Natural killer cell (primary cell): ENCODE data around the gene MISP. TPM values are rescaled to one million over a fixed set of nuclear protein-coding genes. Genes with fewer than 3 reads are reported as not detected.
A peak's percentile ranks its signal among the peaks of the same experiment; 100 is the strongest.

Experiments
- ATAC-seq, 3 donors: fragments of 150-1000 bp in 2 of 3; fragments of 200-7000 bp in 1 of 3; cut with Tn5 transposase; 1 replicate in 1 of 3; 2 replicates in 2 of 3; pipeline ENCODE4 v1.10.0; 2021; ENCODE audit warnings: mild to moderate bottlenecking in 2 of 3, moderate library complexity in 2 of 3
- DNase-seq, 2 donors: peaks; one replicate each; pipeline versions ENCODE4 v3.0.0 to v3.0.0-alpha.2; 2013 to 2021; ENCODE audit warnings: mixed read lengths in 1 of 2
- H3K27ac ChIP-seq: one replicate; pipeline ENCODE4 v1.5.1; 2013; ENCODE audit warnings: mild to moderate bottlenecking, low read length
- H3K27me3 ChIP-seq: one replicate; pipeline ENCODE4 v1.6.1; 2013; ENCODE audit warnings: low read length; ENCODE audit not compliant: control insufficient read depth, insufficient read depth
- H3K36me3 ChIP-seq: one replicate; pipeline ENCODE4 v1.6.1; 2013; ENCODE audit warnings: low read length; ENCODE audit not compliant: control insufficient read depth, insufficient read depth
- H3K4me1 ChIP-seq: one replicate; pipeline ENCODE4 v1.6.1; 2013; ENCODE audit warnings: low read length; ENCODE audit not compliant: control insufficient read depth, insufficient read depth
- H3K4me3 ChIP-seq: one replicate; pipeline ENCODE4 v1.5.1; 2013; ENCODE audit warnings: low read length
- H3K9me3 ChIP-seq: one replicate; pipeline ENCODE4 v1.6.1; 2013; ENCODE audit warnings: low read length; ENCODE audit not compliant: control insufficient read depth, insufficient read depth
- H3K27ac Mint-ChIP-seq, 2 donors: one replicate each; pipeline ENCODE4 v1.8.0; 2022; ENCODE audit warnings: mild to moderate bottlenecking in 2 of 2, mixed read lengths in 2 of 2, moderate library complexity in 1 of 2
- H3K27me3 Mint-ChIP-seq, 2 donors: one replicate each; pipeline ENCODE4 v1.8.0; 2022; ENCODE audit warnings: low read depth in 2 of 2, mixed read lengths in 2 of 2
- H3K36me3 Mint-ChIP-seq: one replicate; pipeline ENCODE4 v1.8.0; 2022; ENCODE audit warnings: mixed read lengths
- H3K4me1 Mint-ChIP-seq, 2 donors: one replicate each; pipeline ENCODE4 v1.8.0; 2022; ENCODE audit warnings: mixed read lengths in 2 of 2
- H3K4me3 Mint-ChIP-seq: one replicate; pipeline ENCODE4 v1.8.0; 2022; ENCODE audit warnings: mild to moderate bottlenecking, moderate library complexity, mixed read lengths
- H3K9me3 Mint-ChIP-seq, 2 donors: one replicate each; pipeline ENCODE4 v1.8.0; 2022; ENCODE audit warnings: mixed read lengths in 2 of 2
- WGBS: methylation state at CpG from one replicate; pipeline ENCODE4 v1.1.7; 2013; ENCODE audit warnings: missing lambda C conversion rate; ENCODE audit not compliant: insufficient coverage; 5-methylcytosine and 5-hydroxymethylcytosine counted together
- intact Hi-C: fragments of 100-400 bp; cut with micrococcal nuclease; formaldehyde crosslinking; loops from one replicate; pipeline ENCODE4 v1.14.2; 2022
- total RNA-seq, 4 donors: library from RNA; stranded (reverse); fragments of 120-200 nt in 1 of 4; gene quantifications; one replicate each; pipeline versions ENCODE4 v1.2.3 to v1.2.4, GENCODE V29; 2013 to 2022
- TF ChIP-seq, protein P1 (sequence below): fragments of 200-600 bp; IDR thresholded peaks from one replicate; pipeline ENCODE4 v1.8.0; 2022; ENCODE audit warnings: antibody characterized with exemption

The MISP gene
- total RNA-seq, 3 donors from 2014 or later (not counting 1 experiment from before 2014, with no cell fraction given), result not detected

DNA sequence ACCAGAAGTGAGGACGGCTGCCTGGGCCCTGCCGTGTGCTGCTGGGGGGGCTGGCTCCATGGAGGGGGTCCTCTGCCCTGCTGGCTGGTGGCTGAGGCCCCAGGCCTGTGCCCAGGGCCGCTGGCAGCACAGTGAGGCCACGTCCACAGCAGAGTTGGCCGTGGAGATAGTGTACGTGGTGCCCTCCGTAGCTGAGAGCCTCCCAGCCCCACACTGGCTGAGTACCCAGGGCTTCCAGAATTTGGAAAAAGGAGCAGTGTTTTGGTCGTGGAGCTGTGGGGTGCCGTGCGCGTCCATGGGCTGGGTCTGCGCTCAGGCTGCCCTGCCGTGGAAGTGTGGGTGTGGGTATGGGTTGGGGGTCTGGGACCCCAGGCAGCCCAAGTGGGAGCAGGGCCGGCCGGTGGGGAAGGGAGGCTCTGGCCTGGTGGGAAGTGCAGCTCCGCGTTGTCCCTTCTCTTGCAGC, 52.2 kb downstream of the MISP start:
- DNase-seq (peak in 1 of 2 donors; percentile 9), ATAC-seq (no peak)
- no peak overlapping the region for H3K27ac ChIP-seq
- H3K36me3 Mint-ChIP-seq, result peaks cover 8% of the 10 kb centered on the region
- H3K36me3 ChIP-seq, result peaks cover 51% of the 10 kb centered on the region
- TF ChIP-seq, protein P1, sequence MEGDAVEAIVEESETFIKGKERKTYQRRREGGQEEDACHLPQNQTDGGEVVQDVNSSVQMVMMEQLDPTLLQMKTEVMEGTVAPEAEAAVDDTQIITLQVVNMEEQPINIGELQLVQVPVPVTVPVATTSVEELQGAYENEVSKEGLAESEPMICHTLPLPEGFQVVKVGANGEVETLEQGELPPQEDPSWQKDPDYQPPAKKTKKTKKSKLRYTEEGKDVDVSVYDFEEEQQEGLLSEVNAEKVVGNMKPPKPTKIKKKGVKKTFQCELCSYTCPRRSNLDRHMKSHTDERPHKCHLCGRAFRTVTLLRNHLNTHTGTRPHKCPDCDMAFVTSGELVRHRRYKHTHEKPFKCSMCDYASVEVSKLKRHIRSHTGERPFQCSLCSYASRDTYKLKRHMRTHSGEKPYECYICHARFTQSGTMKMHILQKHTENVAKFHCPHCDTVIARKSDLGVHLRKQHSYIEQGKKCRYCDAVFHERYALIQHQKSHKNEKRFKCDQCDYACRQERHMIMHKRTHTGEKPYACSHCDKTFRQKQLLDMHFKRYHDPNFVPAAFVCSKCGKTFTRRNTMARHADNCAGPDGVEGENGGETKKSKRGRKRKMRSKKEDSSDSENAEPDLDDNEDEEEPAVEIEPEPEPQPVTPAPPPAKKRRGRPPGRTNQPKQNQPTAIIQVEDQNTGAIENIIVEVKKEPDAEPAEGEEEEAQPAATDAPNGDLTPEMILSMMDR, result no peak
- WGBS, result 94% methylated on average over 17 of the region's 17 CpGs
- intact Hi-C loops, result no loop called here
- H3K4me1 ChIP-seq, result peaks cover 52% of the 10 kb centered on the region
- no peak overlapping the region for H3K4me3 ChIP-seq
- H3K27me3 Mint-ChIP-seq, result no peaks in the 10 kb centered on the region
- H3K4me1 Mint-ChIP-seq, result peaks cover 55 to 57% of the 10 kb centered on the region in 2 donors
- no peaks in the 10 kb centered on the region for H3K9me3 Mint-ChIP-seq
- no peaks in the 10 kb centered on the region for H3K9me3 ChIP-seq
- H3K27me3 ChIP-seq, result no peaks in the 10 kb centered on the region
- no peak overlapping the region for H3K4me3 Mint-ChIP-seq
- H3K27ac Mint-ChIP-seq, result peak overlapping the region in 1 of 2 donors; percentile 46

DNA sequence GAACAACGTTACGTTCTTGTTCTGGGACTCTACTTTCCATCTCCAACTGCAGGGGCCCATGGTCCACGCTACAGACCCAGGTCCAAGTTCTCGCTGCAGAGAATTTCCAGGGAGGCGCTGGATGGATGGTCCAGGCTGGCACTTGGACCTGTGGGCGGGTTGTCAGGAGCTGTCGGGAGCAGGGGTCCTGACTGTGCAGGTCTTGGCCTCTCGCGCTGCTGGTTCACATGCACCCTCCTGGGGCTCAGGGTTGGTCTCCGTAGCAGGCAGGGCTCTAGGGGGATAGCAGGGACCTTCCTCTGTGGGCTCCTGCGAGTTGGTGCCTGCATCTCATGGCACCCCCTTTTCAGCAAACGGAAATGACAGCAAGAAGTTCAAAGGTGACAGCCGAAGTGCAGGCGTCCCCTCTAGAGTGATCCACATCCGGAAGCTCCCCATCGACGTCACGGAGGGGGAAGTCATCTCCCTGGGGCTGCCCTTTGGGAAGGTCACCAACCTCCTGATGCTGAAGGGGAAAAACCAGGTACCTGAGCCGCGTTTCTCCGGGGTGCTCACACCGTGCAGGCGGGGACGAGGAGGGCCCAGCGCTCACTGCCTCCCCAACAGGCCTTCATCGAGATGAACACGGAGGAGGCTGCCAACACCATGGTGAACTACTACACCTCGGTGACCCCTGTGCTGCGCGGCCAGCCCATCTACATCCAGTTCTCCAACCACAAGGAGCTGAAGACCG, 52.9 kb downstream of the MISP start:
- peaks cover 8% of the 10 kb centered on the region for H3K36me3 Mint-ChIP-seq
- H3K4me1 Mint-ChIP-seq, result peaks cover 49 to 50% of the 10 kb centered on the region in 2 donors
- Histone ChIP-seq H3K4me3 (no peak overlapping the region), H3K27ac (no peak overlapping the region), H3K9me3 (no peaks in the 10 kb centered on the region), H3K4me1 (peaks cover 45% of the 10 kb centered on the region), H3K27me3 (no peaks in the 10 kb centered on the region), H3K36me3 (peaks cover 57% of the 10 kb centered on the region)
- 89% methylated on average over 31 of the region's 31 CpGs for WGBS
- no peaks in the 10 kb centered on the region for H3K27me3 Mint-ChIP-seq
- DNase-seq (peak in 1 of 2 donors; percentile 28), ATAC-seq (no peak)
- intact Hi-C loops, result no loop called here
- H3K9me3 Mint-ChIP-seq, result no peaks in the 10 kb centered on the region
- TF ChIP-seq, protein P1, result no peak
- peak overlapping the region; percentile 17 for H3K4me3 Mint-ChIP-seq
- H3K27ac Mint-ChIP-seq, result no peak overlapping the region

DNA sequence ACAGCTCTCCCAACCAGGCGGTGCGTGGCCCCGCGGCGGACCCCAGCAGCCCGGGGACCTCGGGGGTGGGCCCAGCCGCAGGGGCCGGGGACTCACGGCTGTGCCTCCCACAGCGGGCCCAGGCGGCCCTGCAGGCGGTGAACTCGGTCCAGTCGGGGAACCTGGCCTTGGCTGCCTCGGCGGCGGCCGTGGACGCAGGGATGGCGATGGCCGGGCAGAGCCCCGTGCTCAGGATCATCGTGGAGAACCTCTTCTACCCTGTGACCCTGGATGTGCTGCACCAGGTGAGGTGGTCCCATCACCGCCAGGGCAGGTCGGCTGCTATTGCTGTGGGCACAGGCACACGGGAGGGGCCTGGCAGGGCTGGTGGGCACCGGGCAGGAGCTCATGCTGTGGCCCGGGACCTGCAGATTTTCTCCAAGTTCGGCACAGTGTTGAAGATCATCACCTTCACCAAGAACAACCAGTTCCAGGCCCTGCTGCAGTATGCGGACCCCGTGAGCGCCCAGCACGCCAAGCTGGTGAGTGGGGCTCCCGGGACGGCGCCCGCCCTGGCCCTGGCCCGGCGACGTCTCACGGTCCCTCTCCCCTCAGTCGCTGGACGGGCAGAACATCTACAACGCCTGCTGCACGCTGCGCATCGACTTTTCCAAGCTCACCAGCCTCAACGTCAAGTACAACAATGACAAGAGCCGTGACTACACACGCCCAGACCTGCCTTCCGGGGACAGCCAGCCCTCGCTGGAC, 53.7 kb downstream of the MISP start:
- H3K36me3 ChIP-seq, result peaks cover 65% of the 10 kb centered on the region
- H3K9me3 ChIP-seq, result no peaks in the 10 kb centered on the region
- ATAC-seq, result no peak
- Mint-ChIP-seq H3K36me3 (peaks cover 8% of the 10 kb centered on the region), H3K27ac (no peak overlapping the region), H3K9me3 (no peaks in the 10 kb centered on the region), H3K4me3 (peak overlapping the region; percentile 13), H3K27me3 (no peaks in the 10 kb centered on the region), H3K4me1 (peaks cover 42% of the 10 kb centered on the region in 2 donors)
- no peaks in the 10 kb centered on the region for H3K27me3 ChIP-seq
- H3K4me3 ChIP-seq, result no peak overlapping the region
- H3K27ac ChIP-seq, result no peak overlapping the region
- intact Hi-C loops, result no loop called here
- TF ChIP-seq, protein P1, result no peak
- WGBS, result 95% methylated on average over 53 of the region's 53 CpGs
- H3K4me1 ChIP-seq, result peaks cover 37% of the 10 kb centered on the region
- DNase-seq, result peak in 1 of 2 donors; percentile 13
